T-helper 1 cell treated with Interleukin-12 subunit alpha and Interleukin-12 subunit beta and Interleukin-4 antibody, amounts not matched to agents 30 ng/mL and 1 ng/mL, for 36 hours (primary cell): ENCODE results near the gene RSPO3. TPM values are rescaled to one million over a fixed set of nuclear protein-coding genes. Genes with fewer than 3 reads are reported as not detected.

Experiments
- intact Hi-C: fragments of 100-400 bp; cut with micrococcal nuclease; formaldehyde crosslinking; loops from one replicate; pipeline ENCODE4 v1.15.1; 2024
- total RNA-seq: library from RNA; stranded (reverse); gene quantifications from 2 replicates; pipeline ENCODE4 v1.2.3, GENCODE V29; 2022

Gene RSPO3
- total RNA-seq, 1 donor from 2014 or later: not detected

DNA sequence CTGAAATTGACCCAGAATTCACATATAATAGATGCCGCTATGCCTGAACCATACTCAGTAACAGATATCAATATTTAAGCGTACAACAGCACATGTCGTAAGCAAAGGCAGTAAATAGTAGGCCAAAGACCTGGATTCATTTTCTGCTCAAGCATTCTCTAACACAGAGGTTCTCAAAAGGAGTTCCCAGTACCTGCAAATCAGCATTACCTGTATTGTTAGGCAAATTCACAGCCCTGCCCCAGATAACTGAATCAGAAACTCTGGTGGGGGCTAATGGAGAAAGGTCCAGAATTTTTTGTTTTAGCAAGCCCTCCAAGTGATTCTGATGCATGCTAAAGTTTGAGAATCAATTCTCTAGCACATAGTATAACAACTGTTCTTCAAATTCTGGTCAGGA is 36.0 kb downstream of the RSPO3 start:
- intact Hi-C loops: no loop called here

DNA sequence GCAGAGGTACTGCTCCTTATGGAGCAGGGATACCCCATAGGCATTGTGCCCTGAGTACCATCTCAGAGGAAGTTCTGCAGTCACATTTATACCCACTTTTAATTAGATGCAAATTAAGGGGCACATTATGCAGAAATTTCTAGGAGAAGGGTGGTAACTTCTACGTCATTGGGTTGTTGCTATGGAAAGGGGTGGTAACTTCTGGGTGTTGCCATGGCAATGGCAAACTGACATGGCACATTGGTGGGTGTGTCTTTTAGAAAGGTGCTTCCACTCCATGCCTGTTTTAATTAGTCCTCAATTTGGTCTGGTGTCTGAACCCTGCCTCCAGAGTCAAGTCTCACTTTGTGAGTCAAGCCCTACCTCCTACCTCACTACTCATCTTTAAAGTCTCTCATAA is 42.0 kb downstream of the RSPO3 start:
- intact Hi-C loops: no loop called here

DNA sequence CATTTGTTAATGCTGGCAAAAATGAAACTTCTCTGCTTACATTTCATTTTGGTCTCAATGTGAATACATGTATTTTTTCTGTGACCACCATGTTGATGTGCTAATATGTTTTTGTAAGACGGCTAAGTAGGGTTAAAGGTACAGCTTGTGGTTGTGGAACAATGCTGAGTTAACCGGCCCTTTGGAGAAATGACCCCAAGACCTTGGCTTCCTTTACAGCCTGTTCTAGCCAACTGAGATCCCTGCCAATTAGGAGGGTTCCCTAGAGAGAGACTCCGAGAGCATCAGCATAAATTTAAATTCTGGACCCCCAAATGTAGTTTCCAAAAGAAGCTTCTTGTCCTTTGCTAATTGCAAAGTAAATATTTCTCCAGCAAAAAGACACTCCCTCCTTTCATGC is 44.4 kb downstream of the RSPO3 start:
- intact Hi-C loops: no loop called here

DNA sequence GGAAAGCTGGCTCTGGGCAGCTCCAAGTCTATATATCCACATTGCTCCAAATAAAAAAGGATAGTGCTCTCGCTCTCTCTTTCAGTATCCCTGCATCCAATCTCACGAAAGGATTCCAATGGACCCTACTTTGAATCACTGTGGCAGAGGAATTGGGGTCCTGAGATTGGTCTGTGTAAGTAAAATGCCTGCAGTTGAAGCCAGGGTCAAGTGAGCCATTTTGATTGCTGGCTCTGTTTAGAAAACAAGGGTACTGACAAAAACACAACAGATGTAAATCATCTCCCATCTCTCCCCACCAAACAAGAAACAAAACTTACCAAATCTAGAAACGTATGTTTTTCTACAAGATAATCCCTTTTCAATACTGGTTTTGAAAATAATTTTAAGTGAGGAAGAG is 45.6 kb downstream of the RSPO3 start:
- intact Hi-C loops: no loop called here

DNA sequence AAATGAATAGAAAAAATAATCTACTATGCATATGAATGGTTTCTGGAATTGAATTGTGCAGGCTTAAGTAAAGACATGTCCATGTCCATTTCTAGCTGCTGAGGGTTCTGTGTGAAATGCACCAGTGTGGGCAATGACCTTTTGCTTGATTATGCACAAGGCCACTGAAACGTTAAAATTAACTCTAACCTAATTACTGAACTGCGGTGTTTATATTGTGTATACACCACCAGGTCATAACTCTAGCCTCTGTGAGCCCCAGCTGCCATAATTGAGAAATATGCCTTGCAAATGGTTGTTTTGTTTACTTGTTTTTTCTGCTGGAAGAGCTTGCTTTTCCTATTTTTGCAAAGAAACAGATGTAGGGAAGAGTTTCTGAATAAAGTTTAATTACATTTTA is 46.1 kb downstream of the RSPO3 start:
- intact Hi-C loops: no loop called here

DNA sequence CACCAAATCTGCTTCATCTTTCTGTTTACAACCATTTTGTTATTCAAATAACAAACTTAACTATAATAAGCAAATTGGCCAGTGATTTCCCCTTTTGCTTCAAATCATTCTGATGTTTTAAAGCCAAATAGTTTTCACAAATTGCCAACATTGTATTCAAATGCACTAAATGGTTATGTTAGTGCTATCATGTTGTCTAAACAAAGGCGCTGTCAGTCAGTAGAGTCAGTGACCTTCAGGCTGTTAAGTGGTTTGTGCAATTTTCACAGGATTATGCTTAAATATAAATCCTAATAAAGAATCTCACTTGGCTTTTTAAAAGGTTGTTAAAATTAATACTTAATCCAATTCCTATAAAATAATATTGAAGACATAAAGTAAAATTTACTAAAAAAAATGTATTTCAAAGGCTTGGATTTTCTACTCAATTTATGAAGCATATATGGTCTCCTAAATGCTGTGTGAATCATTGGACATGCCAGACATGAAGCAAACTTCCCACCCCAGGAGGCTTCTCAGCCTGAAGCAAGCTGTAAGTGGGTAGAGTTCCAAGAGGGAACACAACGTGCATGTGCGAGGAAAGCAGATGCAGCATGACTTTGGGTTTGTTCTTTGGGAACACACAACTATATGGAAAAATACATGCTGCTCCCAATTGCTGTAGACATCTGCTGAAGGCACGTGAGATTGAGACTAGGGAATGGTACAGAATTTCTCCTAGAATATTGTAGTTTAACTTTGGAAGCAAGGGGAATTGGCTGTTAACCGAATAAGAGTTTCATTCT is 54.9 kb downstream of the RSPO3 start:
- intact Hi-C loops: no loop called here

DNA sequence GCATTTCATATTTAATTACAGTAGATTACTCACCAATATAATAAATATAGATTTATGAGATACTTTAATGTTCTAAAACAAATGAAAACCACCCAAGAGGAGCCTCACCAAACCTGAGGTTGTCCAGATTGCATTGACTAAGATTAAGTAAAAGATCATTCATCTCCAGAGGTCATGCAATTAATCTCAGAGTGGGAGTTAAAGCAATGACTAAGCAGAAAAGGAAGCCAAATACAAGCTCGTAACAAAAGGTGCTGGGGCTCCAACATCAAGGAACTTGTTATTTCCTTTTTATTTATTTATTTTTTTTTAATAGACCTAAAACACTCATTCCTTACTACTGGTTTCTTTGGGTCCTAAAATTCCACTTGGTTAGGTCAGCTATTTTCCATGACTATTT is 57.7 kb downstream of the RSPO3 start:
- intact Hi-C loops: no loop called here

DNA sequence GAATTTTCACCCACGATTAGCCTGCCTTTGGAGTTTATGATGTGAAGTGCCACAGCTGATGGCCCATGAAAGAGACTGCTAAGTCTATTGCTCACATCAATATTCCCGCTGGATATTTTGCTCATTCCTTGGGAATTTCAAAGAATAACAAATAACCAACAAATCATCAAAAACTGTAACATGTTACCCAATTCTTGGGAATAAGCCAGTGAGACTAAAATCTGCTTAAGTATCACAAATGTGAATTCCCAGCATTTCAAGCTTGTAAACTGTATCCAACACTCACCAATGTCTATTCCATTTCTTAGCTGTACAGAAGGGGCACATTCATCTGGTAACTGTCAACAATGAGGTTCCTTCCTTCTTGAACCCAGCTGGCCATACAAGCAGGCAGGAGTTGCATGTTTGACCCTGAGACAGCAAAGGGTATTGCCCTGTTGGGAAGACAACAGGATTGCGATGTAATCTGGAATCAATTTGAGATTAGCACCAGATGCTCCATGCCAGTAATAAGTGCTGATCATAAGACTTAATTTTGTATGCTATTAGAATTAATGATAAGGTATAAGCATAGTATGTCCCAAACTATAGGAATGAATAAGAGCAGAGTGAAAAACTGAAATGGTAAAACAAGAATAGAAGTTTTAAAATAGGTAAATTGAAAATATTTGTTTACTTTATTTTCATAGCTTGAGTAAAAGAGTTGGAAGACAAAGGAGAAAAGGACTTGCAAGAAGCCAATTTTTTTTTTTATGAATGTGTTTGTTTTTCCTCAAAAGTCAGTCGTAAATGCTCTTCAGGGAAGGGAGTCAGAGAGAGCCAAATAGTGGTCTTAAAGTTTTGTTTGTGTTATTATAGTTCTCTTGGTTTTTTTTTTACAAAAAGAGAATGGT is 58.8 kb downstream of the RSPO3 start:
- intact Hi-C loops: no loop called here

DNA sequence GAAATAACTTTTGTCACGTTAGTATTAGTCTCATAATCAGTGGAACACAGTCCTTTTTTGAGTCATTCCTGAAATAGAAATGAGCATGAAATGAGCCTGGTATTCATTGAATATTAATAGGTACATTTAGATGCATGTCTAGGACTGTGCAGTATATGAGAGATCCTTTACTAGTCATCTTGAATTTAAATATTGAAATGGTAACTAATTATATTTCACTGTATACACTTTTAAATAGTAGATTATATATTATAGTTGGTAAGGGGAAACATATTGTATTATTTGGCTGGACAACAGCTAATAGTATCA is 59.4 kb downstream of the RSPO3 start:
- intact Hi-C loops: no loop called here

DNA sequence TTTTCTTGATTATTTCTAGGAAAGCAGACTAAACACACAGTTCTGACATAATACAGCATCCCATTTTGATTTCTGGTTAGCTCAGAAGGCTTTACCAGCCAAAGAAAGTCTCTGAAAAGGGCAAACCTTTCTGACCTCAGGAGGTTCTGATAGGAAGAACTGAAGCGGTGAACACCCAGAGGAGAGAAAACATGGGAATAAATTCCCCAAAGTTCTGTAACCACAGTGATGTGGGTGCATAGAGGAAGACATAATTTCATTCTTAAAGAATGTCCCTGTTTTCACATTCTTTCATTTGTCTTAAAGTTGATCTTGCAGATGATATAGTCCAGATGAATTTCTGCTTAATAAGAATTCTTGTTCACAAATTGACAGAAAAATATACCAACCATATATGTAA is 60.3 kb downstream of the RSPO3 start:
- intact Hi-C loops: no loop called here

DNA sequence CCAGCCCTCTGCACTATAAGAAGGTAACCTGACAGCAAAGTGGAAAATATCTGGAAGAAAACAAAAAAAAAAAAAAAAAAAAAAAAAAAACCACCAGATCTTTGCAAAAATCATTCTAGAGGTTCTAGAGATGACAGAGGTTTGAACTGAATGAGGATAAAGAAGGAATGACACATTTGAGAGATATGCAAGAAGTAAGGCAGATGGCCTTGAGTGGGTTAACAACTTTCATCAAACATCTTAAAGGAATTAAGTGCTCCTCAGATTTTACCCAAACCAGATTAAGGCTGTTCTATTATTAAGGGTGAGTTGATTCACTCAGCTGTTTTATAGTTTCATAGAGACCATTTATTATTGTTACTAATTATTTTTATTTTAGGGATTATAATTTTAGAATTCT is 62.0 kb downstream of the RSPO3 start:
- intact Hi-C loops: no loop called here

DNA sequence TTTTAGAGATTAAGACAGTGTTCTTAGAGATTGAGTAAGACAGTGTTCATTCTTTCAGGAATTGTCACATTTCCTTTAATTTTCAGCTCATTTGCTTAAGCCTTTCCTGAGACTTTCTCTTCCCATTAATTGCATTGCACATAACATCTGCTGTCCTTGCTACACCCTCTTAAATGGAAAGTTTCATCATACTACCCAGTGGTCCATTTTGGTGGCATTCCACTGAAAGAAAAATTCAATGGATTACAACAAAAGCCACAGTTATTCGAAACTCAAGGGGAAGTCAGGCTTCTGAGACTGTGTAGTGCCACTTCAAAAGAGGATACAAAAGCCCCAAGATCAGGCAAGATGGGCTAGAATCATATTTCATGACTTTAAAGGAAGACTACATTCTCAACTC is 64.0 kb downstream of the RSPO3 start:
- intact Hi-C loops: no loop called here

DNA sequence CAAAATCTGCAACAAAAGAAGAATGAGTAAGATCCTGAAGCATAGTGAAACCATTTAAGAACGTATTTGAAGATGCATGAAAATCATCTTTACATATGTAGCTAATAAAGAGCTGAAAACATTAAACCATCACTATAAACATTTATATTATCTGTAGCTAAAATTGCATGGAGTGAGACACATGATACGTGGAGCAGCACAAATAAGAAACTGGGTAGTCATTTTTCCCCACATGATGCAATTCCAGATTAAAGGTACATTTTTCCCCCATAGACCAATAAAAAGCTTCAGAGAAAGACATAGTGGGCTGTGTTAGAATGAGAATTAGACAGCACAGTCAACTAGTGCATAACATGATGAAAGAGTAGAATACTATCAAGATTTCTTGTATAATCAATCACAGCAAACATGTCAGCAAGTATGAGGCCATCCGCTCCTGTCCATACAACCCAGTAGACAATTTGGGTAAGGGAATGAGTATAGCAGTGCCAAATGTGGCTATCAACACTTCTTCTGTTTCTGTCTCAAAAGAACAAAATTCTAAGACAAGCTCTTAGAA is 67.0 kb downstream of the RSPO3 start:
- intact Hi-C loops: loop anchor here (5.0 kb wide), 2 partner anchors 282 to 1188 kb away; no protein-coding TSS in a partner anchor

DNA sequence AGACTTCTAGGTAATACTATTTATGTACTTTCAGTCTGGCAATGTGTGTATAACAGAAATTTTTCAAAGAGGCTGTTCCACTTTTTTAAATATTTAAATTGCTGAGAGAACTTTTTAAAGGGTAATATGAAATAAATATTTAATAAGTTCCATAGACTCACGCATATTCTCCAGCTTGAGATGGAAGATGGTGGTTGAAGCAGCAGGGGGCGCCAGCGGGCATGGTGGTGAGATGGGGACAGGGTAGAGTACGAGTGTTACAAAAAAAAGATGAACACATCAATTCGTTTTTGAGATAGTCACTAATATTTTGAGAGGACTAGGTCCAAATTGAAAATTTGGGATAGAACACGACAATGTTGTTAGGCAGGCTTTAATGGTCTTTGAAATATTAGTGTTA is 68.4 kb downstream of the RSPO3 start:
- intact Hi-C loops: loop anchor here (1.0 to 5.0 kb wide), 5 partner anchors 79 to 1190 kb away; partner anchors contain the start of gene RNF146

DNA sequence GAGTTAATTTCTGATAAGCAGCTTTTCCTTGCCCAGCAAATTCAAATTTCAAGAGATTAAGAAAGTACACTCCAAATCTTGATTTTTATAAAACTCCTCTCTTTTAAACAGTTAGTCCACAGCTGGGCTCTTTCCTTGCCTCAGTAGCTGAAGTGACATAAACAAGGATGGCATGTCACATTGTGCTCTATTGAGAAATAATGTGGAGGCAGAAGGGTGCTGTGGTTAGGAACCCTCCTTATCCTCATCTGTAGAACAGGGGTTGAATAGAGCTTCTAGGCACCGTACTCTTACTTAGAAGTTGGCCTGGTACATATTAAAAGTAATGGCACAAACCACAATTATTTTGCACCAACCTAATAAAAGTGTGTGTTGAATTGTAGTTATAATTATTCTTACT is 70.3 kb downstream of the RSPO3 start:
- intact Hi-C loops: loop anchor here (5.0 kb wide), 2 partner anchors 279 to 1191 kb away; no protein-coding TSS in a partner anchor

DNA sequence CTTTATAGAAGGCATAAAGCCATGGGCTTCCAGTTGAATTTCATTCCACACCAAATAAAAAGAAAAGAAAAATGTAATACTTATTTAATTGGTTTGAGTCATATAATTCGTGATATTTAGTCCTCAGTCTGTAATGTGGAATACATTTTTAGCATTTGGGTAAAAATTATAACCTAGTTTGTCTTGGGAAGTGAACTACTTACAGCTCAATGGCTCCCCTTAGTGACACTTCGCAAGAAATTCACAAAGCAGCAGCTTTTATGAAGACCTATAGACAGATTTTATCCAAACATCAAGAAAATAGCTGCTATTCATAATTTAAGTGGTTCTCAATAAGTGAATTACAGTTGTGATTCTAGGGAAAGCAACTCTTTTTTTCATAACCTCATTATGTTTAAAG is 72.1 kb downstream of the RSPO3 start:
- intact Hi-C loops: loop anchor here (10.0 kb wide), 1 partner anchor 386 kb away; no protein-coding TSS in a partner anchor

DNA sequence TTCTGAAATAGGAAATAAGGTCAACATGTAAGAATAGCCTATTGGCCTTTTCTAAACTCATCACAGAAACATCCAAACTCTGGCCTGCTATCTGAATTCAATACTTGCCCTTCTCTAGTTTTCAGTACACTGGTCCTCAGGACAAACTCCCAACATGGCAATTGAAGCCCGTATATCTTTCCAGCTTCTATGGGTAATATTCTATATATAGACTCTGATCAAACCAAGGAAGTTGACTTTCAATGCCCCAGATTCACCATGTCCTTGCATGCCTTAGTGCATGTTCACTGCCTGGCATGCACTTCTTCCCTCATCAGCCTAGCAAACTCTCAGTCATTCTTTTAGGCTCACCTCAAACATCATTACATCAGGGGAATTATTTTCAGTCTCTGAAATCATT is 73.2 kb downstream of the RSPO3 start:
- intact Hi-C loops: loop anchor here (1.0 to 10.0 kb wide), 2 partner anchors 75 to 387 kb away; partner anchors contain the start of gene RNF146

DNA sequence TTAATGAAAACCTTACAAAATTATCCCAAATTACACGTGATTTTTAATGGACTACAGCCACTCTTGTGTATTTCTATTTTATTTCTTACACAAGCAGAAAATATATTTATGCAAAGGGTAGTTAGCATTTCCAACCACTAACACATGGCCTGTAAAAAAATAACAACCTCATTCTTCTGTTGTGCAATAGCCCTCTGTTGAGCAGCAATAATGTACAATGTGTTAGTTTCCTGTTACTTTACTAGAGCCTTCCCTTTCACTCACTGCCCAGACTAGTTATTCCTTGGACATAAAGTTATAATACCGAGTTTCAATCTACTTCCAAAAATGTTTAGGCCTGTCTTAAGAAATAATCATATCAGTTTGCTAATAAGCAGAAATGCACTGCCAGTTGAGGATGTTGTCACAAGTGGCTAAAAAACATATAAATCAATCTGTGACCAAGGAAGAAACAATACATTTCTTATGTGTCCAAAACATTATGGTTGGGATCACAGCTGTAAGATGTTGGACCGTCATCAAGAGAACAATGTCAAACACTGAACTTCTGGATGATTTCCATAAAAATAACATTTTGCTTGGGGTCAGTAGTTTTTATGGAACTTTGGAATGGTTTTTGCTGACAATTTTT is 74.6 kb downstream of the RSPO3 start:
- intact Hi-C loops: loop anchor here (10.0 kb wide), 1 partner anchor 388 kb away; no protein-coding TSS in a partner anchor

DNA sequence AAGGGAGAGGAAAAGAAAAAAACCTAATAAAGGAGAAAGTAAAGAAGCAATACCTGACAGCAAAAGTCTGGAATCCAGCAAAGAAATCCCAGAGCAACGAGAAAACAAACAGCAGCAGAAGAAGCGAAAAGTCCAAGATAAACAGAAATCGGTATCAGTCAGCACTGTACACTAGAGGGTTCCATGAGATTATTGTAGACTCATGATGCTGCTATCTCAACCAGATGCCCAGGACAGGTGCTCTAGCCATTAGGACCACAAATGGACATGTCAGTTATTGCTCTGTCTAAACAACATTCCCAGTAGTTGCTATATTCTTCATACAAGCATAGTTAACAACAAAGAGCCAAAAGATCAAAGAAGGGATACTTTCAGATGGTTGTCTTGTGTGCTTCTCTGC is 77.4 kb downstream of the RSPO3 start:
- intact Hi-C loops: loop anchor here (10.0 kb wide), 1 partner anchor 391 kb away; no protein-coding TSS in a partner anchor

DNA sequence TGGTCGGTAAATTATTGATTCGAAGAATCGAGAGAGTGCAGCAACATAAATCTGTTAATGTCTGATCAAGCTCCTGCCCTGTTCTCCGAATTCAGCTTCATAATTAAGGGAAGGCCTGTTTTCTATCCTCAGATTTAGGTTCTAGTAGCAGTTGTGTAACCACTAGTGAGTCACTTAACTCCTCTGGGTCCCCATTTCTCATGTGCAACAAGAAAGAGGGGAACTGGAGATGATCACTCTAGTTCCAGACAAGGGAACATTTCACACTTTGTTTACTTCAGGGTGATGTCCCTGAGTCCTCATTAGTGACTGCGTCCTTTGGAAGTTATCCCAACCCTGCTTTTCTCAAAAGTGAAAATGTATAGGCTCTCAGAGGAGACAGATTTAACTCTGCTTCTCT is 80.1 kb downstream of the RSPO3 start:
- intact Hi-C loops: loop anchor here (10.0 kb wide), 1 partner anchor 394 kb away; no protein-coding TSS in a partner anchor

DNA sequence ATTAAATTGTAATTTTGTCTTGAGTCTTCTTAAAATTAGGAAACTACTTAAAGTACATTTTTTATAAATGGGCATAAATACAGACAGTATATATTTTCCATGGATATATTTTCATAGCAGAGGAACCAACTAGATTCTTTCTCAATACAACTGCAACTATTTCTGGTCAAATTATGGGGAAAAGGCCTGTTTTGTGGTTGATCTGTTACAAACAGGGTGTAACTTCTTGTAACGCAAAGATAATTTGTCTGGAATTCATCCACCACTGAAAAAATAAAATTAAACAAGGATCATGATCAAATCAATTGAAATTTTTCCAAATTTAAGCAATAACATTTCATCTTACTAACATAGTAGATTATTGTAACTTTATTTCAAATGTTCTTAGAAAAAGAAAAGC is 81.0 kb downstream of the RSPO3 start:
- intact Hi-C loops: loop anchor here (10.0 kb wide), 1 partner anchor 395 kb away; no protein-coding TSS in a partner anchor
